ENCODE measurements around the gene USP6NL. TPM values are rescaled to one million over a fixed set of nuclear protein-coding genes. Genes with fewer than 3 reads are reported as not detected.

Gene USP6NL
- total RNA-seq, 2 donors from 2014 or later: 9.6 to 10.5 TPM

DNA sequence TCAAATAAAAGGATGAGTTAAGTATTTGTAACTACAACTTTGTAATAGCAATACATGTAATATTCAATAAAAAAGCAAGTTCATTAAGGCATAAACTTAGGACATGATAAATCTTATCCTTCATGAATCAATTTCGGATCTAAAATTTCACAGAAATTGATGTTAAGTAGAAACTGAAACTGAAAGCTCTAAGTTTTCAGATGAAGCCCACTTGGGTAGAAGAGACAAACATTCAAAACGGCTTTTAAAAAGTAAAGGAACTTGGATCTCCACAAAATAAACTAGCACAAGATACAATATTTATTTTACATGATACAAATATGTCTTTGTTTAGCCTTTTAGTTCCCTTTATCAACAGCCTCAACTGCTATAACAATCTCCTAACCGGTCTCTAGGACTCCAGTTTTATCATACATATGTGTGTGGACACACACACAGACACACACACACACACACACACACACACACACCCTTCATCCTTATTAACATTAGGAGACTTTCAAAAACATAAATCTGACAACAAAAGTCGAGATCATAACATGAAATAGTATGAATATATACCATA, 83.7 kb downstream of the USP6NL start:
- no peaks in the 10 kb centered on the region for H3K36me3 ChIP-seq
- peak overlapping the region in 1 of 2 donors; percentile 1 for H3K4me3 ChIP-seq
- TF ChIP-seq, protein P1, sequence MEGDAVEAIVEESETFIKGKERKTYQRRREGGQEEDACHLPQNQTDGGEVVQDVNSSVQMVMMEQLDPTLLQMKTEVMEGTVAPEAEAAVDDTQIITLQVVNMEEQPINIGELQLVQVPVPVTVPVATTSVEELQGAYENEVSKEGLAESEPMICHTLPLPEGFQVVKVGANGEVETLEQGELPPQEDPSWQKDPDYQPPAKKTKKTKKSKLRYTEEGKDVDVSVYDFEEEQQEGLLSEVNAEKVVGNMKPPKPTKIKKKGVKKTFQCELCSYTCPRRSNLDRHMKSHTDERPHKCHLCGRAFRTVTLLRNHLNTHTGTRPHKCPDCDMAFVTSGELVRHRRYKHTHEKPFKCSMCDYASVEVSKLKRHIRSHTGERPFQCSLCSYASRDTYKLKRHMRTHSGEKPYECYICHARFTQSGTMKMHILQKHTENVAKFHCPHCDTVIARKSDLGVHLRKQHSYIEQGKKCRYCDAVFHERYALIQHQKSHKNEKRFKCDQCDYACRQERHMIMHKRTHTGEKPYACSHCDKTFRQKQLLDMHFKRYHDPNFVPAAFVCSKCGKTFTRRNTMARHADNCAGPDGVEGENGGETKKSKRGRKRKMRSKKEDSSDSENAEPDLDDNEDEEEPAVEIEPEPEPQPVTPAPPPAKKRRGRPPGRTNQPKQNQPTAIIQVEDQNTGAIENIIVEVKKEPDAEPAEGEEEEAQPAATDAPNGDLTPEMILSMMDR (IDR thresholded peaks at IDR 0.05): no peak
- DNase-seq (ENCODE audit: low spot score): no peak
- peaks cover 0 to 18% of the 10 kb centered on the region in 2 donors for H3K4me1 ChIP-seq
- no peaks in the 10 kb centered on the region for H3K9me3 ChIP-seq
- no peaks in the 10 kb centered on the region for H3K27me3 ChIP-seq
- H3K27ac ChIP-seq: peak overlapping the region in 1 of 2 donors; percentile 34

DNA sequence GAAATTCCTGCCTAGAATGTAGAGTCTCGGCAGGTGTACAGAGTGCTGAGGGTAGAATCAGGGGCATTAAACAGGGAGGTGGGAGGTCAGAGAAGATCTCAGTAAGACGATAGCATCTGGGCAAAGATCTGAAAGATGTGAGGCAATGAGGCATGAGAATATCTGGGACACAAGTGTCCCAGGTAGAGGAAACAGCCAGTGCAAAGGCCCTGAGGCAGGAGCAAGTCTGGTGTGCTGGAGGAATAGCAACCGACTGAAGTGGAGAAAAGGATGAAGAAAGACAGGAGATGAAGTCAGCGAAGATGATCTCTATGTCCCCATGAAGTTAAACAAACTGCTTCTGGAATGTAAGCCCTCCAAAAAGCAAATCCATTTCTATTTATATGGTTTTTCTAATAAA, 84.4 kb downstream of the USP6NL start:
- Histone ChIP-seq H3K4me3 (no peak overlapping the region), H3K36me3 (no peaks in the 10 kb centered on the region), H3K4me1 (peaks cover 0 to 25% of the 10 kb centered on the region in 2 donors), H3K9me3 (no peaks in the 10 kb centered on the region), H3K27ac (peak overlapping the region in 1 of 2 donors; percentile 34), H3K27me3 (no peaks in the 10 kb centered on the region)
- no peak for DNase-seq (ENCODE audit: low spot score)
- TF ChIP-seq, protein P1 (IDR thresholded peaks at IDR 0.05): no peak

DNA sequence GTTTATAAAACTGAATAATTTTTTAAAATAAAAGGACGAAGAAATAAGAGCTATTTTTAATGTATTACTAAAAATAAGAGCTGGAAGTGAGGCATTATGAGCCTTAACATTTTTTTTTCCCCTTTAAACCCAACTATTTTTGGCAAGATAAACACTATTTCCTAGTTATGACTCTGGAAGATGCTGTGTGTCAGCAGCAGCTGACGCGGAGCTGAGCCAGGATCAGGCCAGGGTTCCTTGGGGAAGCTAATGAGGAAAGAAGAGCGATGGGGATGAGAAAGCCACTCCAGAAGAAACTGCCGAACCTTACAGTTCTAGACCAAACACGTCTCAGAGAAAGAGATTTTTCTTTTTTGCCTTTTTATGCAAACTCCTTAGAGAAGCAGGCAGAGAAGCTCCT, 85.9 kb downstream of the USP6NL start:
- TF ChIP-seq, protein P1 (IDR thresholded peaks at IDR 0.05): no peak
- DNase-seq (ENCODE audit: low spot score): peak; percentile 81
- Histone ChIP-seq H3K27ac (peak overlapping the region; percentile 26 to 63), H3K4me1 (peaks cover 0 to 32% of the 10 kb centered on the region in 2 donors), H3K9me3 (no peaks in the 10 kb centered on the region), H3K27me3 (no peaks in the 10 kb centered on the region), H3K36me3 (no peaks in the 10 kb centered on the region), H3K4me3 (no peak overlapping the region)

DNA sequence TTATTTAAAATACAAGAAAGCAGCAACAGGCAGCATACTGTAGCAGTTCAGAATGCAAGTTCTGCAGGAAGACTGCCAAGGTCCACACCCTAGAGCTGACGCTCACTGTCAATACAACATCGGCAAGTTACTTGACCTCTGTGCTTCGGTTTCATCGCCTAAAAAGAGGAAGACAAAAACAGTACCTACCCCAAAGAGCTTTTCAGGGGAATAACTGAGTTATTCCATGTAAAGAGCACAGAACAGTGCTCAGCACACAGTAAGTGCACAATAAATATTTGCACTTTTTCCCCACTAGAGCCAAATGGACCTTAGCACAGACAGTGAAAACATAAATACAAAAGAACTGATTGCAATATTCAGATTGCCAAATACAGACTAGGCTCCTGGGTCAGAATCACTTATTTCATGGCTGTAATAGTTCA, 88.6 kb downstream of the USP6NL start:
- Histone ChIP-seq H3K4me3 (no peak overlapping the region), H3K27me3 (no peaks in the 10 kb centered on the region), H3K36me3 (no peaks in the 10 kb centered on the region), H3K9me3 (no peaks in the 10 kb centered on the region), H3K27ac (peak overlapping the region in 1 of 2 donors; percentile 24), H3K4me1 (peaks cover 0 to 19% of the 10 kb centered on the region in 2 donors)
- no peak for DNase-seq (ENCODE audit: low spot score)
- TF ChIP-seq, protein P1 (IDR thresholded peaks at IDR 0.05): no peak

DNA sequence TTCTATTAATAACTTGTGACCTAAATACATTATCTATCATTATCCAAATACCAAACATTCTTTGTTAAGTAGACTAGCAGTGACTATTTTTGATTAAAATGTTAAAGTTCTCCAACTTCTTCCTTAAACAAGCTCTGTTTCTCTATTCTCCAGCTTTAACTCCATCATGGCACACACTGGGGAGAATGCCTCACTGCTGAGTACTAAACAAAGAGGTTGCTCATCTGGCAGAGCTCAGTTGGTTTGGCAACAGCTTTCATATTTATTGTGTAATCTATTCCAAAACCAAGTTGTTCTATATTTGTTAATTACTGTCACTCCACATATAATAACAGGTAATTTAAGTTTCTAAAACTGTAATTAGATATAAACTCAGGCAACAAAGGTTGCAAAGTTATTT, 89.6 kb downstream of the USP6NL start:
- Histone ChIP-seq H3K4me3 (no peak overlapping the region), H3K27ac (peak overlapping the region in 1 of 2 donors; percentile 24), H3K36me3 (no peaks in the 10 kb centered on the region), H3K9me3 (no peaks in the 10 kb centered on the region), H3K27me3 (no peaks in the 10 kb centered on the region), H3K4me1 (peaks cover 0 to 19% of the 10 kb centered on the region in 2 donors)
- TF ChIP-seq, protein P1 (IDR thresholded peaks at IDR 0.05): no peak
- DNase-seq (ENCODE audit: low spot score): no peak

DNA sequence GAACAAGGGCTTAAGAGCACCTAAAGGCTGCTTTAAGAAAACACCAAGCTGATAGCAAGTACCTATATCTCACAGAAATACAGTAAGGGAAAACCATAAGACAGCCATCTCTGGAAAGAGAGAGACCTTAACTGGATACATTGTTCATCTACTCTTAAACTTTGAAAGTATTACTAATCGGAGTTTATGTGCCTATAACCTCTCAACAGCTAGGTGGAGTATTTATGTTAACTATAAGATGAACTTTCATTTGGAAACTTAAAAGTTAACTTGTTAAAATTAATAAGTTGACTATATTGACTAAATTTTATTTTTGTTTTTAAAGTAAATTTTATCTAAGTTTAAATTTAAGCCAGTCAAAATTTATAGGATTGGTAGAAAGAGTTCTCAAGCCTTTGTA, 90.6 kb downstream of the USP6NL start:
- Histone ChIP-seq H3K27ac (no peak overlapping the region), H3K9me3 (no peaks in the 10 kb centered on the region), H3K4me1 (peaks cover 0 to 19% of the 10 kb centered on the region in 2 donors), H3K36me3 (no peaks in the 10 kb centered on the region), H3K4me3 (no peak overlapping the region), H3K27me3 (no peaks in the 10 kb centered on the region)
- TF ChIP-seq, protein P1 (IDR thresholded peaks at IDR 0.05): no peak
- no peak for DNase-seq (ENCODE audit: low spot score)

Data from right atrium auricular region (tissue), 2 donors.